ENCODE results near the gene EMC10.
A peak's percentile ranks its signal among the peaks of the same experiment; 100 is the strongest.
"Not testable (repeated sequence)": the region's sequence is repeated elsewhere in the genome, so short reads cannot be mapped to it uniquely, and the experiment has no call there.

The EMC10 gene

GRCh38 chr19:50451223-50451534 lies 25.1 kb upstream of the EMC10 start:
- no peak for DNase-seq (ENCODE audit: low spot score)

GRCh38 chr19:50453243-50453642 lies 23.1 kb upstream of the EMC10 start:
- DNase-seq (ENCODE audit: low spot score): no peak

- DNase-seq (ENCODE audit: low spot score): no peak
Measured at GRCh38 chr19:50455992-50456391, 20.3 kb upstream of the EMC10 start.

DNA sequence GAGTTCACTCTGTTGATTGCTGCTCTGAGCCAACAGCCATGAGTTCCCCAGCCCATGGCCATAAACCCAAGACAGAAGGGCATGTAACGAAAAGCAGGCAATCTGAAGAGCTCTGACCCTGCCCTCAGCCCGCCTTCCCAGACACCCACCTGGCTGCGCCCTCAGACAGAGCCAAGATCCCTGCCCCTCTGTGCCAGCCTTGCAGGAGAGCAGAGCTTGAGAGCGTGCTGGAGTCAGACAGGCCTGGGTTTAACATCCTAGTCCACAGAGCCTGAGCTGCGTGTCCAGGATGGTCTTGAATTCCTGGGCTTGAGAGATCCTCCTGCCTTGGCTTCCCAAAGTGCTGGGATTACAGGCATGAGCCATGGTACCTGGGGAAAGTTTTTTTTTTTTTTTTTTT lies 19.0 kb upstream of the EMC10 start:
- DNase-seq (ENCODE audit: low spot score): no peak

GRCh38 chr19:50458396-50459066 lies 17.8 kb upstream of the EMC10 start:
- no peak for DNase-seq (ENCODE audit: low spot score)

GRCh38 chr19:50459067-50459456 lies 17.2 kb upstream of the EMC10 start:
- DNase-seq (ENCODE audit: low spot score): no peak

GRCh38 chr19:50459638-50460037 lies 16.7 kb upstream of the EMC10 start:
- DNase-seq (ENCODE audit: low spot score): no peak

DNA sequence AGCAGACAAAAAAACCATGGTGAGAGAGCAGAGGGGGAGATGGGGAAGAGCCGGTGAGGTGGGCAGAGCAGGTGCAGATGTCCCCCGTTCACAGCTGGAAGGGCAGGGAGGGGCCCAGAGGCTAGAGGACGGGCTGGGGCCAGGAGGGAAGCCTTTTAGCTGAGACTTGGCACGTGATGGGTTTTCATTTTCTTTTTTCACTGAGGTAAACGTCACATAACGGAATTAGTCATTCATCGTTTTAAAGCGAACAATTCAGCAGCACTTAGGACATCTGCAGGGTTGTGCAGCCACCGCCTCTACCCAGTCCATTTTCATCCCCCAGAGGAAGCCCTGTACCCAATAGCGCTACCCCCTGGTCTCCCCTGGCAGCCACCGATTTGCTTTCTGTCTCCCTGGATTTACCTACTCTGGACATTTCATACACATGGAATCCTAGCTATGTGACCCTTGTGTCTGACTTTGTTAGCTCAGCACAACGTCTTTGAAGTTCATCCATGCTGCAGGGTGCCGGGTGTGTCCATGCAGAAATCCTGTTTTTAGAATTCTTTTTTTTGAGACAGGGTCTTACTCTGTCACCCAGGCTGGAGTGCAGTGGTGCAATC lies 16.0 kb upstream of the EMC10 start:
- DNase-seq (ENCODE audit: low spot score): peak; percentile 67

- DNase-seq (ENCODE audit: low spot score): peak; percentile 95
Measured at GRCh38 chr19:50461066-50461875, 15.0 kb upstream of the EMC10 start.

- no peak for DNase-seq (ENCODE audit: low spot score)
Measured at GRCh38 chr19:50462970-50463369, 13.3 kb upstream of the EMC10 start.

DNA sequence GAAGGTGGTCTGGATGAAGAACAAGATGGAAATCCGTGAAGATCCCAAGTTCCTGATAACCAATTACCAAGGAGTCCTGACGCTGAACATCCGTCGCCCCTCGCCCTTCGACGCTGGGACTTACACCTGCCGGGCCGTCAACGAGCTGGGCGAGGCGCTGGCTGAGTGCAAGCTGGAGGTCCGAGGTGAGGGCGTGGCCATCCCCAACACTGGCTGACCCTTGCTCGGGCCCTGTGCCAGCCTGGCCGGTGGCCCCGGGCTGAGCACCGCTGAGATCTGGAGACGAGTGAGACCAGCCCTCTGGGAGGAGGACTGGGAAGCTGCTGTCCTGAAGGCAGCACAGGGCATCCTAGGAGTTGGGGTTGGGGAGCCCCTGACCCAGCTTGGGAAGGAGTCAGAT lies 12.0 kb upstream of the EMC10 start:
- DNase-seq (ENCODE audit: low spot score): no peak

GRCh38 chr19:50465000-50465399 lies 11.3 kb upstream of the EMC10 start:
- DNase-seq (ENCODE audit: low spot score): no peak

GRCh38 chr19:50465986-50466705 lies 10.2 kb upstream of the EMC10 start:
- no peak for DNase-seq (ENCODE audit: low spot score)

GRCh38 chr19:50466706-50467039 lies 9.6 kb upstream of the EMC10 start:
- no peak for DNase-seq (ENCODE audit: low spot score)

- DNase-seq (ENCODE audit: low spot score): no peak
Measured at GRCh38 chr19:50467566-50467965, 8.7 kb upstream of the EMC10 start.

GRCh38 chr19:50468818-50469217 lies 7.5 kb upstream of the EMC10 start:
- no peak for DNase-seq (ENCODE audit: low spot score)

GRCh38 chr19:50473336-50473735 lies 3.0 kb upstream of the EMC10 start:
- DNase-seq (ENCODE audit: low spot score): not testable (repeated sequence)

DNA sequence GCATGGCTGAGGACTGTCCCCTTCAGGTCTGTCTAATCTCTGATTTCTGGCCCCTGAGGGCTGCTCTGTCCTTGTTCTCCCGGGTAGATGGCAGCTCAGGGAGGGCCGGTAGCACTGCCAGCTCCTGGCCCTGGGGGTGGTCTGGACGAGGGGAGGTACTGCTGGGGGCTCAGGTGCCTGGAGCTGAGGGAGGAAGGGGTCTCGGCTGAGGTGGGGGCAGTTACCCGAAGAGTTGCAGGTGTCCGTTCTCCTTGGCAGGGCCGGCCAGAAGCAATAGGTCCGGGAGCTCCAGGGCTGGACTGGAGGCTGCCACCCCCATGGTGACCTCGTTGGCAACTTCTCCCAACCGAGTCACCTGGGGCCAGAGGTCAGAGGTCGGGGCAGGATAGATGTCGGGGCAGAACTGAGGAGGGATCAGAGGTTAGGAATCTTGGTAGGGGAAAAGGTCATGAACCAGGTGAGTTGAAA lies 1.2 kb upstream of the EMC10 start:
- DNase-seq (ENCODE audit: low spot score): no peak

DNA sequence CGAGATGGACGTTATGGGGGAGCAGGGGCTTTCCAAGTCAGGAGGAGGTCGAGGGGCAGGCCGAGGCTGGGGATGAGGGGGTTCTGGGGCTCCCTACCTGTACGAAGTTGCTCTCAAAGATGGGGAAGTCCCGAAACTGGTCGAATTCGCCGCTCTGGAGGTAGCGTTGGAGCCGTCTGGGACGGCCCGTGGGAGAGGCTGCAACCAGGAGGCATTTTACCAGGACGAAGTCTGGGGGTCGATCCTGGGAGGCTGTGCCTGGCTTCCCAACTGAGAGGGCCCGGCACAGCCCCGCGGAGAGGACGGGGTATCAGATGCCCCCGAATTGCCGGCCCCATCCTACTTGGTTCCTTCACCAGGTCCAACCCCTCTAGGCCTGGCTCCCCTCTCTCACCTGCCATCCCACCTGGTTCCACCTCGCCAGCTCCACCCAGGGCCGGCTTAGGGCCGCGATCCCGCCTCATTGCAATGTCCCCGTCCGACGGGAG lies 527 bp upstream of the EMC10 start:
- DNase-seq (ENCODE audit: low spot score): no peak

- no peak for DNase-seq (ENCODE audit: low spot score)
Measured at GRCh38 chr19:50476907-50477238, 566 bp downstream of the EMC10 start.

DNA sequence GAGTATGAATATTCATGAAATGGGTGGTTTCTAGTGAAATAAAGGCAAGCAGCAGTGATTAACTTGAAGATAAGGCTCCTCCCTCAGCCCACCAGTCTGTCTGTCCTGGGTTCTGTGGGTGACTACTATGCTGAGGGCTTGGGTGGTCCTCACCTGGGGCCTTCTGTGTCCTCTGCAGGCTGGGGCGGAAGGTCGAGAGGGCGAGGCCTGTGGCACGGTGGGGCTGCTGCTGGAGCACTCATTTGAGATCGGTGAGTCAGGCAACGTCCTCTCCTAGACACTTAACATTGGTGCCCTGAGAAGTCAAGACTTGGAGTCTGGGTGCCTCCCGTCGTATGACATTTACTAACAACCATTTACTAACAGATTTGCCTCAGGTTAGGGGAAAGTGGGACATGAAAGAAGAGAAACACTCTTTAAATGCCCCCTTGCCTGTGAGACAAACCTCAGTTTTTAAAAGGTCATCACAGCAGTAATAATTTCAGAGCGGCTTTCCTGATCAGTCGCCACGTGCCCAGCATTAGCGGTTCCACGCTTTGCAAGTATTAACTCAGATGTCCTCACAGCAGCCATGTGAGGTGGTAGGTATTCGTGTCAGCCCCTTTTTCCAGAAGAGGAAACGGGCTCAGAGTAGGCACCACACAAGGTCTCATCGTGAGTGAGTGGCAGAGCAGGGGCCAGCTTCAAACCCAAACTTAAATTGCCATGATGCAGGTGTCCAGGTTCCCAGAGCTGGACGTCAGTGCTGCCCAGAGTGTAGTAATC lies 1.6 kb downstream of the EMC10 start:
- no peak for DNase-seq (ENCODE audit: low spot score)

All from HuH-7.5 (cell line).